GM23338 (cell line): ENCODE results near the gene SLC20A1.

Experiments used
- CREB1 ChIP-seq: fragments of 250-450 bp; sonication (Bioruptor Pico); IDR thresholded peaks from 2 replicates; pipeline ENCODE4 v1.5.0; 2020; ENCODE audit warnings: low read depth, mild to moderate bottlenecking, moderate library complexity
- EZH2 ChIP-seq: fragments of 200-600 bp; sonication (generic); IDR thresholded peaks from one replicate; pipeline ENCODE4 v1.8.0; 2017; ENCODE audit warnings: antibody characterized with exemption, mild to moderate bottlenecking, low read depth; ENCODE audit not compliant: unreplicated experiment
- EZH2phosphoT487 ChIP-seq: fragments of 200-600 bp; sonication (generic); IDR thresholded peaks from one replicate; pipeline ENCODE4 v1.8.1; 2018; ENCODE audit warnings: antibody characterized with exemption; ENCODE audit not compliant: unreplicated experiment
- JUNB ChIP-seq: IDR thresholded peaks from one replicate; pipeline ENCODE4 v1.6.1; 2016; ENCODE audit warnings: antibody characterized with exemption; ENCODE audit not compliant: unreplicated experiment
- NANOG ChIP-seq: IDR thresholded peaks from 2 replicates; pipeline ENCODE4 v1.6.1; 2016; ENCODE audit warnings: antibody characterized with exemption, borderline replicate concordance
- POLR2AphosphoS5 ChIP-seq: IDR thresholded peaks from 2 replicates; pipeline ENCODE4 v1.6.1; 2016; ENCODE audit warnings: antibody characterized with exemption, low read depth
- STAT1 ChIP-seq: IDR thresholded peaks from one replicate; pipeline ENCODE4 v1.6.1; 2016; ENCODE audit warnings: antibody characterized with exemption; ENCODE audit not compliant: unreplicated experiment
- ZNF114 ChIP-seq: fragments of 250-450 bp; sonication (Bioruptor Pico); IDR thresholded peaks from 2 replicates; pipeline ENCODE4 v1.5.0; 2020; ENCODE audit warnings: mild to moderate bottlenecking, moderate library complexity
- ZNF331 ChIP-seq: fragments of 250-450 bp; sonication (Bioruptor Pico); IDR thresholded peaks from 2 replicates; pipeline ENCODE4 v1.5.0; 2020; ENCODE audit warnings: low read depth, mild to moderate bottlenecking, moderate library complexity
- TF ChIP-seq, protein P1 (sequence below), 2 experiments: fragments of 200-600 bp in 1 of 2; sonication (generic) in 1 of 2; conservative IDR thresholded peaks; 2 replicates each; pipeline versions ENCODE4 v1.5.1 to v1.6.1; 2016 to 2017; ENCODE audit warnings: antibody characterized with exemption in 2 of 2, low read depth in 2 of 2, mild to moderate bottlenecking in 2 of 2, moderate library complexity in 1 of 2
- TF ChIP-seq, protein P2 (sequence below): IDR thresholded peaks from one replicate; pipeline ENCODE4 v1.6.1; 2018; ENCODE audit warnings: antibody characterized with exemption; ENCODE audit not compliant: unreplicated experiment
- TF ChIP-seq, protein P3 (sequence below): IDR thresholded peaks from 2 replicates; pipeline ENCODE4 v1.6.1; 2016; ENCODE audit warnings: antibody characterized with exemption

GRCh38 chr2:112601754-112602153 is 44.0 kb upstream of the SLC20A1 start:
- TF ChIP-seq, protein P1, sequence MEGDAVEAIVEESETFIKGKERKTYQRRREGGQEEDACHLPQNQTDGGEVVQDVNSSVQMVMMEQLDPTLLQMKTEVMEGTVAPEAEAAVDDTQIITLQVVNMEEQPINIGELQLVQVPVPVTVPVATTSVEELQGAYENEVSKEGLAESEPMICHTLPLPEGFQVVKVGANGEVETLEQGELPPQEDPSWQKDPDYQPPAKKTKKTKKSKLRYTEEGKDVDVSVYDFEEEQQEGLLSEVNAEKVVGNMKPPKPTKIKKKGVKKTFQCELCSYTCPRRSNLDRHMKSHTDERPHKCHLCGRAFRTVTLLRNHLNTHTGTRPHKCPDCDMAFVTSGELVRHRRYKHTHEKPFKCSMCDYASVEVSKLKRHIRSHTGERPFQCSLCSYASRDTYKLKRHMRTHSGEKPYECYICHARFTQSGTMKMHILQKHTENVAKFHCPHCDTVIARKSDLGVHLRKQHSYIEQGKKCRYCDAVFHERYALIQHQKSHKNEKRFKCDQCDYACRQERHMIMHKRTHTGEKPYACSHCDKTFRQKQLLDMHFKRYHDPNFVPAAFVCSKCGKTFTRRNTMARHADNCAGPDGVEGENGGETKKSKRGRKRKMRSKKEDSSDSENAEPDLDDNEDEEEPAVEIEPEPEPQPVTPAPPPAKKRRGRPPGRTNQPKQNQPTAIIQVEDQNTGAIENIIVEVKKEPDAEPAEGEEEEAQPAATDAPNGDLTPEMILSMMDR (conservative IDR thresholded peaks at IDR 0.05; ENCODE audit: low read depth in 2 of 2), result no peak
- no peak for TF ChIP-seq EZH2
- TF ChIP-seq, protein P2, sequence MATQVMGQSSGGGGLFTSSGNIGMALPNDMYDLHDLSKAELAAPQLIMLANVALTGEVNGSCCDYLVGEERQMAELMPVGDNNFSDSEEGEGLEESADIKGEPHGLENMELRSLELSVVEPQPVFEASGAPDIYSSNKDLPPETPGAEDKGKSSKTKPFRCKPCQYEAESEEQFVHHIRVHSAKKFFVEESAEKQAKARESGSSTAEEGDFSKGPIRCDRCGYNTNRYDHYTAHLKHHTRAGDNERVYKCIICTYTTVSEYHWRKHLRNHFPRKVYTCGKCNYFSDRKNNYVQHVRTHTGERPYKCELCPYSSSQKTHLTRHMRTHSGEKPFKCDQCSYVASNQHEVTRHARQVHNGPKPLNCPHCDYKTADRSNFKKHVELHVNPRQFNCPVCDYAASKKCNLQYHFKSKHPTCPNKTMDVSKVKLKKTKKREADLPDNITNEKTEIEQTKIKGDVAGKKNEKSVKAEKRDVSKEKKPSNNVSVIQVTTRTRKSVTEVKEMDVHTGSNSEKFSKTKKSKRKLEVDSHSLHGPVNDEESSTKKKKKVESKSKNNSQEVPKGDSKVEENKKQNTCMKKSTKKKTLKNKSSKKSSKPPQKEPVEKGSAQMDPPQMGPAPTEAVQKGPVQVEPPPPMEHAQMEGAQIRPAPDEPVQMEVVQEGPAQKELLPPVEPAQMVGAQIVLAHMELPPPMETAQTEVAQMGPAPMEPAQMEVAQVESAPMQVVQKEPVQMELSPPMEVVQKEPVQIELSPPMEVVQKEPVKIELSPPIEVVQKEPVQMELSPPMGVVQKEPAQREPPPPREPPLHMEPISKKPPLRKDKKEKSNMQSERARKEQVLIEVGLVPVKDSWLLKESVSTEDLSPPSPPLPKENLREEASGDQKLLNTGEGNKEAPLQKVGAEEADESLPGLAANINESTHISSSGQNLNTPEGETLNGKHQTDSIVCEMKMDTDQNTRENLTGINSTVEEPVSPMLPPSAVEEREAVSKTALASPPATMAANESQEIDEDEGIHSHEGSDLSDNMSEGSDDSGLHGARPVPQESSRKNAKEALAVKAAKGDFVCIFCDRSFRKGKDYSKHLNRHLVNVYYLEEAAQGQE, result no peak
- no peak for TF ChIP-seq POLR2AphosphoS5
- TF ChIP-seq EZH2phosphoT487, result no peak
- TF ChIP-seq CREB1, result no peak
- TF ChIP-seq ZNF331 (CRISPR knock-in tag), result no peak
- TF ChIP-seq NANOG, result no peak
- TF ChIP-seq JUNB, result no peak
- TF ChIP-seq, protein P3, sequence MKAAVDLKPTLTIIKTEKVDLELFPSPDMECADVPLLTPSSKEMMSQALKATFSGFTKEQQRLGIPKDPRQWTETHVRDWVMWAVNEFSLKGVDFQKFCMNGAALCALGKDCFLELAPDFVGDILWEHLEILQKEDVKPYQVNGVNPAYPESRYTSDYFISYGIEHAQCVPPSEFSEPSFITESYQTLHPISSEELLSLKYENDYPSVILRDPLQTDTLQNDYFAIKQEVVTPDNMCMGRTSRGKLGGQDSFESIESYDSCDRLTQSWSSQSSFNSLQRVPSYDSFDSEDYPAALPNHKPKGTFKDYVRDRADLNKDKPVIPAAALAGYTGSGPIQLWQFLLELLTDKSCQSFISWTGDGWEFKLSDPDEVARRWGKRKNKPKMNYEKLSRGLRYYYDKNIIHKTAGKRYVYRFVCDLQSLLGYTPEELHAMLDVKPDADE, result no peak
- no peak for TF ChIP-seq ZNF114 (CRISPR knock-in tag)
- no peak for TF ChIP-seq STAT1
